Stimulated activated CD4-positive, alpha-beta T cell treated with anti-CD3 and anti-CD28 coated beads, TNF-alpha, amount 100 ng/mL, for 1 hour (primary cell): ENCODE measurements around the gene TMEFF1.

Experiments
- DNase-seq, 3 donors: peaks; one replicate each; pipeline ENCODE4 v3.0.0-alpha.2; 2020; ENCODE audit warnings: low read depth in 3 of 3, low spot score in 1 of 3

Gene TMEFF1

GRCh38 chr9:100567856-100568255 lies 94.9 kb downstream of the TMEFF1 start:
- DNase-seq: no peak

GRCh38 chr9:100573655-100574260 lies 100.8 kb downstream of the TMEFF1 start:
- no peak for DNase-seq

- no peak for DNase-seq
These were observed 102.1 kb downstream of the TMEFF1 start for GRCh38 chr9:100575006-100575405.

GRCh38 chr9:100575765-100576386 lies 102.9 kb downstream of the TMEFF1 start:
- DNase-seq: no peak

- DNase-seq: no peak
These were observed 105.0 kb downstream of the TMEFF1 start, which contains the start of gene CAVIN4 for GRCh38 chr9:100577776-100578448. CAVIN4 (plus strand) TSS chr9:100578079; CDS start chr9:100578144, 65 bp downstream.

GRCh38 chr9:100578610-100579009 lies 105.7 kb downstream of the TMEFF1 start:
- DNase-seq: no peak

- DNase-seq: no peak
These were observed 106.7 kb downstream of the TMEFF1 start for GRCh38 chr9:100579665-100580064.

- no peak for DNase-seq
These were observed 107.3 kb downstream of the TMEFF1 start for GRCh38 chr9:100580257-100580656.

- DNase-seq: no peak
These were observed 108.1 kb downstream of the TMEFF1 start for GRCh38 chr9:100581081-100581480.

- no peak for DNase-seq
These were observed 108.7 kb downstream of the TMEFF1 start for GRCh38 chr9:100581661-100582060.

GRCh38 chr9:100583014-100583802 lies 110.3 kb downstream of the TMEFF1 start:
- DNase-seq: no peak

- DNase-seq: no peak
These were observed 112.0 kb downstream of the TMEFF1 start for GRCh38 chr9:100584951-100585350.

GRCh38 chr9:100586093-100586492 lies 113.1 kb downstream of the TMEFF1 start:
- DNase-seq: no peak

- DNase-seq: no peak
These were observed 114.4 kb downstream of the TMEFF1 start for GRCh38 chr9:100587375-100587774.

GRCh38 chr9:100589582-100589981 lies 116.6 kb downstream of the TMEFF1 start:
- no peak for DNase-seq

GRCh38 chr9:100590481-100590880 lies 117.5 kb downstream of the TMEFF1 start:
- DNase-seq: no peak

- no peak for DNase-seq
These were observed 118.2 kb downstream of the TMEFF1 start for GRCh38 chr9:100591139-100591538.

- no peak for DNase-seq
These were observed 118.9 kb downstream of the TMEFF1 start for GRCh38 chr9:100591639-100592412.

GRCh38 chr9:100595391-100596199 lies 122.6 kb downstream of the TMEFF1 start:
- no peak for DNase-seq

GRCh38 chr9:100597236-100597635 lies 124.3 kb downstream of the TMEFF1 start:
- DNase-seq: no peak
